Measurements from ENCODE around the gene CHST15. TPM values are rescaled to one million over a fixed set of nuclear protein-coding genes. Genes with fewer than 3 reads are reported as not detected.

Gene CHST15
- total RNA-seq, 2 donors from 2014 or later = 4.7 to 10.2 TPM

GRCh38 chr10:124123156-124123555 is 29.8 kb upstream of the CHST15 start:
- no peak overlapping the region for H3K9ac ChIP-seq (ENCODE audit: low read depth in 2 of 2, low read length in 2 of 2)
- no peak overlapping the region for H3K4me3 ChIP-seq
- H3K27ac ChIP-seq = no peak overlapping the region
- H3K36me3 ChIP-seq = no peaks in the 10 kb centered on the region
- TF ChIP-seq CTCF (IDR thresholded peaks at IDR 0.05) = no peak
- intact Hi-C loops (cut with DNase I) = no loop called here
- DNase-seq = no peak
- H3K27me3 ChIP-seq = no peaks in the 10 kb centered on the region
- H3K9me3 ChIP-seq = no peaks in the 10 kb centered on the region
- no peaks in the 10 kb centered on the region for H3K4me1 ChIP-seq

- no peak overlapping the region for H3K9ac ChIP-seq (ENCODE audit: low read depth in 2 of 2, low read length in 2 of 2)
- H3K27ac ChIP-seq = no peak overlapping the region
- no peaks in the 10 kb centered on the region for H3K9me3 ChIP-seq
- no peaks in the 10 kb centered on the region for H3K4me1 ChIP-seq
- H3K4me3 ChIP-seq = no peak overlapping the region
- no peaks in the 10 kb centered on the region for H3K27me3 ChIP-seq
- intact Hi-C loops (cut with DNase I) = no loop called here
- TF ChIP-seq CTCF (IDR thresholded peaks at IDR 0.05) = no peak
- DNase-seq = no peak
- no peaks in the 10 kb centered on the region for H3K36me3 ChIP-seq
Observed at GRCh38 chr10:124122211-124122610, 28.8 kb upstream of the CHST15 start.

- DNase-seq = no peak
- intact Hi-C loops (cut with DNase I) = no loop called here
- no peak for TF ChIP-seq CTCF (IDR thresholded peaks at IDR 0.05)
- Histone ChIP-seq H3K9me3 (no peaks in the 10 kb centered on the region), H3K9ac (ENCODE audit: low read depth in 2 of 2, low read length in 2 of 2) (no peak overlapping the region), H3K36me3 (no peaks in the 10 kb centered on the region), H3K27ac (no peak overlapping the region), H3K4me1 (no peaks in the 10 kb centered on the region), H3K27me3 (no peaks in the 10 kb centered on the region), H3K4me3 (no peak overlapping the region)
Observed at GRCh38 chr10:124120410-124121061, 27.1 kb upstream of the CHST15 start.

GRCh38 chr10:124119946-124120345 is 26.5 kb upstream of the CHST15 start:
- Histone ChIP-seq H3K27me3 (no peaks in the 10 kb centered on the region), H3K9ac (ENCODE audit: low read depth in 2 of 2, low read length in 2 of 2) (no peak overlapping the region), H3K4me1 (no peaks in the 10 kb centered on the region), H3K36me3 (no peaks in the 10 kb centered on the region), H3K27ac (no peak overlapping the region), H3K9me3 (no peaks in the 10 kb centered on the region), H3K4me3 (no peak overlapping the region)
- TF ChIP-seq CTCF (IDR thresholded peaks at IDR 0.05) = no peak
- DNase-seq = no peak
- intact Hi-C loops (cut with DNase I) = no loop called here

GRCh38 chr10:124119216-124119615 is 25.8 kb upstream of the CHST15 start:
- Histone ChIP-seq H3K36me3 (no peaks in the 10 kb centered on the region), H3K4me1 (no peaks in the 10 kb centered on the region), H3K27me3 (no peaks in the 10 kb centered on the region), H3K4me3 (no peak overlapping the region), H3K27ac (no peak overlapping the region), H3K9me3 (no peaks in the 10 kb centered on the region), H3K9ac (ENCODE audit: low read depth in 2 of 2, low read length in 2 of 2) (no peak overlapping the region)
- DNase-seq = no peak
- TF ChIP-seq CTCF (IDR thresholded peaks at IDR 0.05) = no peak
- intact Hi-C loops (cut with DNase I) = no loop called here

Data from colonic mucosa (tissue), 4 donors.